Cardiac fibroblast (primary cell): ENCODE measurements around the gene ANXA1.

Experiments
- DNase-seq, 2 donors: peaks; one replicate each; pipeline versions ENCODE4 v3.0.0 to v3.0.0-alpha.2; 2010; ENCODE audit warnings: low read depth in 2 of 2
- H3K4me3 ChIP-seq, 2 donors: replicated peaks in 1 of 2; 1 replicate in 1 of 2; 2 replicates in 1 of 2; pipeline ENCODE4 v1.5.1; 2011; ENCODE audit warnings: low read depth in 2 of 2, low read length in 2 of 2, mild to moderate bottlenecking in 2 of 2, moderate library complexity in 1 of 2
- TF ChIP-seq, protein P1 (sequence below): IDR thresholded peaks from one replicate; pipeline ENCODE4 v1.5.1; 2011; ENCODE audit warnings: low read depth, mild to moderate bottlenecking, low read length, inconsistent platforms

Gene ANXA1

DNA sequence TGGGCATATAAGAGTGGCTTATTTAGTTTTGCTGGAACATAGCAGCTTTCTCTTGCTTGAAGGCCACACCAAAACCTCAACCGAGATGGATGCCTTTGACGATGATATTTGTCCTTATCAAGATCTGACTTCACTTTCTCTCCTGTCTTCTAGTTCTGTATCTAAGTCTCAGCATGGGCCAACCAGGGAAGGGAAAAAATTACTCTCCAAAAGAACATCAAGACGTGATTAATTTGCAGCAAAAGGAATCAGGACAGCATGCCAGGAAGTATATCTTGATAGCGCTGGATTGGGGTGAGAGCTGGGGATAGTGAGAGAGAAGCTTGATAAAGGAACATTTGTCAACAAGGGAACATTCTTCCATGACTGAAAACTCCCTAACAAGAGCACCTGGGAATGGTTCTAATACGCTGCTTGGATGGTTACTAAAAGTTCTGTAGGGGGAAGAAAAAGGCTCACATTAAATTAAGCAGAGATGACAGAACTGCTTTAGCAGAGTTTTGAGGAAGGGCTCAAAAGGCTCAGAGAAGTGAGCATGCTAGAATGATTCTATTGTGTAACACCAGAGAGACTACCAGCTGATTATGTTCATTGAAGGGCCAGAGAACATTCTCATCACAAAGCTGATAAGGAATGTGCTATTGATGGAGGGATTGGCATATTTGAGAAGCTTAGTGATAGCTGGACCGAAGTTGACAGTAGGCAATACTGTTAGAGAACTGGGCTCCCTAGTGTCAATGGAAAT lies 21.6 kb upstream of the ANXA1 start:
- TF ChIP-seq, protein P1, sequence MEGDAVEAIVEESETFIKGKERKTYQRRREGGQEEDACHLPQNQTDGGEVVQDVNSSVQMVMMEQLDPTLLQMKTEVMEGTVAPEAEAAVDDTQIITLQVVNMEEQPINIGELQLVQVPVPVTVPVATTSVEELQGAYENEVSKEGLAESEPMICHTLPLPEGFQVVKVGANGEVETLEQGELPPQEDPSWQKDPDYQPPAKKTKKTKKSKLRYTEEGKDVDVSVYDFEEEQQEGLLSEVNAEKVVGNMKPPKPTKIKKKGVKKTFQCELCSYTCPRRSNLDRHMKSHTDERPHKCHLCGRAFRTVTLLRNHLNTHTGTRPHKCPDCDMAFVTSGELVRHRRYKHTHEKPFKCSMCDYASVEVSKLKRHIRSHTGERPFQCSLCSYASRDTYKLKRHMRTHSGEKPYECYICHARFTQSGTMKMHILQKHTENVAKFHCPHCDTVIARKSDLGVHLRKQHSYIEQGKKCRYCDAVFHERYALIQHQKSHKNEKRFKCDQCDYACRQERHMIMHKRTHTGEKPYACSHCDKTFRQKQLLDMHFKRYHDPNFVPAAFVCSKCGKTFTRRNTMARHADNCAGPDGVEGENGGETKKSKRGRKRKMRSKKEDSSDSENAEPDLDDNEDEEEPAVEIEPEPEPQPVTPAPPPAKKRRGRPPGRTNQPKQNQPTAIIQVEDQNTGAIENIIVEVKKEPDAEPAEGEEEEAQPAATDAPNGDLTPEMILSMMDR: no peak
- no peak overlapping the region for H3K4me3 ChIP-seq
- no peak for DNase-seq

DNA sequence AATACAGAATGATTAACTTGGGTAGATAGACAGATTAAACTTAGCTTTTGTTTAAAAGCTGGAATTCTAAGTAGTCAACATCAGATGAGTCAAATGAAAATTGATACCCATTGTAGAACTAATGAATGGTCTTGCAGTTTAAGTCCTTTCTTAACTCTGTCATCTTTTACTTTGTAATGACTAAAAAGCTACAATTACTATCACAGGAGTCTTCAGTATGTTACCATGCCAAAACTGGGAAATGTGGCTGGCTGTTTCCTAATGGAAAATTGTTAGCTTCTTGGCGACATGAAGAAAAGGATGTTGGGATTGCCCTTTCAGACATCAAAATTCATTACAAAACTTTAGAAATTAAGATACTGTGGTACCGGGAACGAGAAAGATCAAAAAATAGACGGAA lies 20.2 kb upstream of the ANXA1 start:
- H3K4me3 ChIP-seq: peak overlapping the region in 1 of 2 donors; percentile 51
- TF ChIP-seq, protein P1: no peak
- peak in 1 of 2 donors; percentile 7 for DNase-seq

DNA sequence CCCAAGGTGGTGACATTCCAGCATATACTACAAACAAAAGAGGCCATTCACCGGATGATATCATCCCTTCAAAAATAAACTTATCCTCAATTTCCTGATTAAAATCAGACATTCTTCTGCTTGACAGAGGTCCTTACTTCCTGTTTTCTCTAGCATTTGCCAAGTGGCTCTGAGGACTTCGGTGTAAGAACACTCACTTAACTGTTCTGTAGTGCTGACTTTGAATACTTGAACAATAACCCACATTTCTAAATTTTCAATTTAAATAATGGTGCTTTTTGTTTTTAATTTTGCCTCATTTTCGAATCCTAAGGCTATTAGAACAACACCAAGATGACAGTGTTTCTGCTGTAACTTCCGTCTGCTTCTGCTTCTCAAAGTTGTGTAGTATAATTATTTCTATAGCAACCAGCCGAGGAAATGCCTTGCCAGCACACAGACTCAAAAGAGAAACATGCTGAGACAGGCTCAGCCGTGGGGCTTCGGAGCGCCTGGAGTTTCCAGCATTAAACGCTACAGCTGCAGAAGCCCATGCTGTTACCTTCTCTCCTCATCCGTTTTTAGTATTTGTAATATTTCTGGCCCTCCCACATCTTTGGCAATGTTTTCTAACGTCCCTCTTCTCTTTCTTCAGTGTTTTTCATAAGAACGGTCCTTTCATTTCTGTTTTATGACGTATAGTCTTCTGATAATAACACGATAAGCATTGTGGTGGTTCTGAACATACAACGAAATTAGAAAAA lies 19.5 kb upstream of the ANXA1 start:
- peak; percentile 89 to 91 for DNase-seq
- H3K4me3 ChIP-seq: peak overlapping the region; percentile 38 to 51
- TF ChIP-seq, protein P1: no peak

DNA sequence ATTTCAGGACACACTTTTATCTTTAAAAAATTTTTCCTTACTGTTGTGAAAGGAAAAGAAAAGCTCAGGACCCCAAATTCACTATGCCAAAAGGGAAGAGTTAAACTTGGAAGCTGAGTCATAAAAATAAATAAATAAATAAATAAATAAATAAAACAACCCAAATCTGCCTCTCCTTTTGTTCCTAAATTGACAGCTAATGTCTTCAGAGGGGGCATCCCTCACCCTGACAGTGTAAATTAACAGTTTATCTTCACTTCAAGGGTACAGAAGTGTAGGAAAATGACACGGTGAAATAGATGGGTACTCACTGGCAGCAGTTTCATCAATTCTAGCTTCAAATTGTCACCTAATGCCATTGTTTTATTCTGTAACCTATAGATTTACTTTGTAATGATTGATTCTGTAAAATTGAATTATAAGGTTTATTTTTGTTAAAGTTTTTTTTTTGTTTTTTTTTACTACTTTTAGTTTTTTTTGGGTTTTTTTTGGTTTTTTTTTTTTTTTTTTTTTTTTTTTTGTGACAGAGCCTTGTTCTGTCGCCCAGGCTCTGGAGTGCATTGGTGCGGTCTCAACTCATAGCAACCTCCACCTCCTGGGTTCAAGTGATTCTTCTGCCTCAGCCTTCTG lies 18.5 kb upstream of the ANXA1 start:
- no peak overlapping the region for H3K4me3 ChIP-seq
- TF ChIP-seq, protein P1: no peak
- no peak for DNase-seq

DNA sequence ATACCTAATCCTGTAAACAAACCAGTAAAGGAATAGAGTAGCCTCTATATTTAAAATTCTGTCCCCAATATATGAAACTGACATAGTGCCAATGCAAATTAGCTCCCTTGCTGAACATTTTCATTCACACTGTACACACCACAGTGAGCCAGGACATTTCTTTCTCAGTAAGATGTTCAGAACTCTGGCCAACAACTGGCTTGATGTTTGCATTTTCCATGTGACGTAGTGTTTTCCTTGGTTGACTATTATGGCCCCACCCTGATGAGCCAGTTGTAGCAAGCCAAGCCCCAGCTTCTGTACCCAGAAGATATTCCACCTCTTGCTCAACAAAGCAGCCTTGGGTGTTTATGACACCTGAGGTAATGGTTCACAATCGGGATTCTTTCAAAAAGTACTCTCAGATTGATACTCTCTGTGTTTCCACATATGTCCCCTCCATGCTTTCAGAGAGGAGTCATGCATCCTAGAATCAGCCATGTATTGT lies 17.7 kb upstream of the ANXA1 start:
- no peak overlapping the region for H3K4me3 ChIP-seq
- DNase-seq: peak; percentile 54 to 82
- TF ChIP-seq, protein P1: no peak

DNA sequence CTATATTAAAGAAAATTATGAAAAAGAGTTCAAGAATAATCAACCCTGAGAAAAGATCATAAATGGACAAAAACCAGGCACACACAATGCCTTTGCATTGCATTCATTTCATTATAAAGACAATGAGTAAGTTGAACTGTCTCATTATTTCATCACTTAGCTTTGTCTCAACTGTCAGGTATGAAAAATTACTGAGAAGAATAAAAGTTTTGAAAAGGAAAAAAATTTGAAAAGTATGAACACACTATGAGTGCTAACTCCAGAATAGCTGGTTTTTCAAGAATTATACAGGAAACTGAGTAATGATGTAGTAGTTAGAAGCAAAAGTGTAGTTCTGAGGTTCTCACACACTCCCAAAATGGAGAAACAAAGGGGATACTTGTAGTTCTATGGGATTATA lies 16.3 kb upstream of the ANXA1 start:
- TF ChIP-seq, protein P1: no peak
- H3K4me3 ChIP-seq: no peak overlapping the region
- DNase-seq: peak in 1 of 2 donors; percentile 47
